WTC11 (cell line): Measurements from ENCODE around the gene CACNG7. TPM values are rescaled to one million over a fixed set of nuclear protein-coding genes. Genes with fewer than 3 reads are reported as not detected.
A peak's percentile ranks its signal among the peaks of the same experiment; 100 is the strongest.

Experiments used
- ATAC-seq: fragments of 200-7000 bp; cut with Tn5 transposase; 2 replicates; pipeline ENCODE4 v1.10.0; 2021; ENCODE audit warnings: mild to moderate bottlenecking, moderate library complexity
- CTCF ChIA-PET: fragments of 300-600 bp; sonication (Branson Sonifier 250); formaldehyde crosslinking; loops from one replicate; lab custom pipeline; 2021; ENCODE audit warnings: antibody characterized with exemption; lab: Charles Lee
- POLR2A ChIA-PET: fragments of 350-600 bp; sonication (Branson Sonifier 250); formaldehyde crosslinking; loops from one replicate; lab custom pipeline; 2021; ENCODE audit warnings: antibody characterized with exemption; lab: Charles Lee
- DNase-seq: peaks from one replicate; pipeline ENCODE4 v3.0.0; 2021; ENCODE audit warnings: low spot score
- H3K27ac Mint-ChIP-seq: 2 replicates; pipeline ENCODE4 v1.8.0; 2021; ENCODE audit warnings: mixed read lengths
- H3K27me3 Mint-ChIP-seq: 2 replicates; pipeline ENCODE4 v1.8.0; 2021; ENCODE audit warnings: low read depth, mild to moderate bottlenecking, moderate library complexity, mixed read lengths
- H3K36me3 Mint-ChIP-seq: 2 replicates; pipeline ENCODE4 v1.8.0; 2021; ENCODE audit warnings: mixed read lengths
- H3K4me1 Mint-ChIP-seq: 2 replicates; pipeline ENCODE4 v1.8.0; 2022; ENCODE audit warnings: mixed read lengths
- H3K4me3 Mint-ChIP-seq: 2 replicates; pipeline ENCODE4 v1.8.0; 2021; ENCODE audit warnings: mild to moderate bottlenecking, moderate library complexity, mixed read lengths
- H3K9me3 Mint-ChIP-seq: 2 replicates; pipeline ENCODE4 v1.8.0; 2021; ENCODE audit warnings: mixed read lengths
- CBFB ChIP-seq: sonication (generic); formaldehyde crosslinking; IDR thresholded peaks from 2 replicates; pipeline ENCODE4 v1.8.1; 2022; ENCODE audit warnings: mild to moderate bottlenecking, low read depth, missing genetic modification reagents
- ELF4 ChIP-seq: sonication (generic); formaldehyde crosslinking; IDR thresholded peaks from 2 replicates; pipeline ENCODE4 v1.8.1; 2022; ENCODE audit warnings: low read depth, mild to moderate bottlenecking, moderate library complexity, missing genetic modification reagents
- GRHL2 ChIP-seq: fragments of 250-450 bp; sonication (Bioruptor Pico); IDR thresholded peaks from 2 replicates; pipeline ENCODE4 v1.8.0; 2022; ENCODE audit warnings: mild to moderate bottlenecking, moderate library complexity; ENCODE audit not compliant: insufficient replicate concordance, severe bottlenecking
- HMGA2 ChIP-seq: fragments of 250-450 bp; sonication (Bioruptor Pico); IDR thresholded peaks from 2 replicates; pipeline ENCODE4 v1.4.0; 2021; ENCODE audit warnings: mild to moderate bottlenecking, moderate library complexity
- IRF2 ChIP-seq: sonication (generic); formaldehyde crosslinking; IDR thresholded peaks from 2 replicates; pipeline ENCODE4 v1.8.0; 2022; ENCODE audit warnings: low read depth, missing genetic modification reagents, borderline replicate concordance
- MXD4 ChIP-seq: fragments of 250-450 bp; sonication (Bioruptor Pico); IDR thresholded peaks from 2 replicates; pipeline ENCODE4 v1.8.0; 2021; ENCODE audit warnings: mild to moderate bottlenecking, moderate library complexity, borderline replicate concordance
- NFYB ChIP-seq: sonication (generic); formaldehyde crosslinking; conservative IDR thresholded peaks from 2 replicates; pipeline ENCODE4 v1.8.0; 2022; ENCODE audit warnings: low read depth, missing genetic modification reagents
- NR2C2 ChIP-seq: sonication (generic); formaldehyde crosslinking; IDR thresholded peaks from 2 replicates; pipeline ENCODE4 v1.8.0; 2022; ENCODE audit warnings: mild to moderate bottlenecking, missing genetic modification reagents
- SOX15 ChIP-seq: fragments of 250-450 bp; sonication (Bioruptor Pico); IDR thresholded peaks from 2 replicates; pipeline ENCODE4 v1.9.0; 2021; ENCODE audit warnings: mild to moderate bottlenecking
- ZNF219 ChIP-seq: sonication (generic); formaldehyde crosslinking; IDR thresholded peaks from 2 replicates; pipeline ENCODE4 v1.8.0; 2023; ENCODE audit warnings: missing genetic modification reagents, mild to moderate bottlenecking, borderline replicate concordance
- ZNF416 ChIP-seq: fragments of 250-450 bp; sonication (Bioruptor Pico); IDR thresholded peaks from 2 replicates; pipeline ENCODE4 v1.9.0; 2021; ENCODE audit warnings: mild to moderate bottlenecking, inconsistent platforms
- ZNF423 ChIP-seq: fragments of 250-450 bp; sonication (Bioruptor Pico); IDR thresholded peaks from 2 replicates; pipeline ENCODE4 v2.1.2; 2022; ENCODE audit warnings: mild to moderate bottlenecking, moderate library complexity
- total RNA-seq: library from RNA; stranded (reverse); gene quantifications from 3 replicates; pipeline ENCODE4 v1.2.3, GENCODE V29; 2021
- TF ChIP-seq, protein P1 (sequence below): sonication (generic); formaldehyde crosslinking; IDR thresholded peaks from 2 replicates; pipeline ENCODE4 v1.8.0; 2023; ENCODE audit warnings: mild to moderate bottlenecking, missing genetic modification reagents
- TF ChIP-seq, protein P2 (sequence below): fragments of 250-450 bp; sonication (Bioruptor Pico); IDR thresholded peaks from 2 replicates; pipeline ENCODE4 v1.9.0; 2021; ENCODE audit warnings: mild to moderate bottlenecking
- TF ChIP-seq, protein P3 (sequence below): sonication (generic); formaldehyde crosslinking; IDR thresholded peaks from 2 replicates; pipeline ENCODE4 v1.8.1; 2023; ENCODE audit warnings: mild to moderate bottlenecking, missing genetic modification reagents, borderline replicate concordance
- TF ChIP-seq, protein P4 (sequence below): sonication (generic); formaldehyde crosslinking; IDR thresholded peaks from 2 replicates; pipeline ENCODE4 v1.8.1; 2023; ENCODE audit warnings: mild to moderate bottlenecking, missing genetic modification reagents
- TF ChIP-seq, protein P5 (sequence below): fragments of 250-450 bp; sonication (Bioruptor Pico); IDR thresholded peaks from 2 replicates; pipeline ENCODE4 v1.8.0; 2021; ENCODE audit warnings: mild to moderate bottlenecking
- TF ChIP-seq, protein P6 (sequence below): sonication (generic); formaldehyde crosslinking; IDR thresholded peaks from 2 replicates; pipeline ENCODE4 v1.8.1; 2022; ENCODE audit warnings: mild to moderate bottlenecking, missing genetic modification reagents, moderate library complexity, borderline replicate concordance
- TF ChIP-seq, protein P7 (sequence below): fragments of 250-450 bp; sonication (Bioruptor Pico); IDR thresholded peaks from 2 replicates; pipeline ENCODE4 v1.9.0; 2021; ENCODE audit warnings: moderate library complexity, mild to moderate bottlenecking, inconsistent platforms, borderline replicate concordance

The CACNG7 gene
- total RNA-seq, 1 experiment from 2014 or later, result 33.3 TPM

DNA sequence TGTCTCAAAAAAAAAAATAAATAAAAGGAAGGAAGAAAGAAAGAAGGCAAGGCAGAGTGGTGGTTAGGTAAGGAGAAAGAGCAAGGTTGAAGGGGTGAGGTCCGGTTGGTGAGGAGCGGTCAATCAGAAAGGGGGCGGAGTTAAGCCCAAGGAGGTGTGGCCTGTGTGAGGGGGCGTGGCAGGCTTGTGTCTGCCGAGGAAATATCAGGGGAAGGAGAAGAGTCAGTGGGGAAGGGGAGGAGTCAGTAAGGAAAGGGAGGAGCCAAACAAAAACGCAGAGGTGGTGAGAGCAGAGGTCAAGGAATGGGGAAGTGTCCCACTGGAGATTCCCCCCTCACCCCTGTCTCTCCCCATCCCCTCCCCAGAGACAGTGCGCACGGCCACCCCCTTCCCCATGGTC is 5.9 kb downstream of the CACNG7 start:
- ChIA-PET CTCF (interaction anchor here (1.3 kb wide), 1 partner anchor 115 kb away, joined by 3 read pairs; no protein-coding TSS in a partner anchor), POLR2A (interaction anchor here (0.7 kb wide), 1 partner anchor 28 kb away, joined by 3 read pairs; no protein-coding TSS in a partner anchor)
- Mint-ChIP-seq H3K9me3 (no peaks in the 10 kb centered on the region), H3K27me3 (peaks cover 24% of the 10 kb centered on the region), H3K36me3 (peaks cover 42% of the 10 kb centered on the region), H3K4me1 (peaks cover 15% of the 10 kb centered on the region), H3K27ac (0 out of 2 replicates have a peak overlapping the region, but pooled peaks have one; percentile 36), H3K4me3 (no peak overlapping the region)
- DNase-seq (peak; percentile 85), ATAC-seq (peak; percentile 86)
- TF ChIP-seq MXD4 (CRISPR knock-in tag) (no peak), ZNF423 (no peak), GRHL2 (CRISPR knock-in tag) (no peak), NFYB (CRISPR knock-in tag) (no peak), CBFB (CRISPR knock-in tag) (no peak), NR2C2 (CRISPR knock-in tag) (no peak), ZNF416 (CRISPR knock-in tag) (no peak), ZNF219 (no peak), IRF2 (CRISPR knock-in tag) (no peak), HMGA2 (no peak), SOX15 (CRISPR knock-in tag) (no peak), ELF4 (CRISPR knock-in tag) (no peak)
- TF ChIP-seq, protein P1, sequence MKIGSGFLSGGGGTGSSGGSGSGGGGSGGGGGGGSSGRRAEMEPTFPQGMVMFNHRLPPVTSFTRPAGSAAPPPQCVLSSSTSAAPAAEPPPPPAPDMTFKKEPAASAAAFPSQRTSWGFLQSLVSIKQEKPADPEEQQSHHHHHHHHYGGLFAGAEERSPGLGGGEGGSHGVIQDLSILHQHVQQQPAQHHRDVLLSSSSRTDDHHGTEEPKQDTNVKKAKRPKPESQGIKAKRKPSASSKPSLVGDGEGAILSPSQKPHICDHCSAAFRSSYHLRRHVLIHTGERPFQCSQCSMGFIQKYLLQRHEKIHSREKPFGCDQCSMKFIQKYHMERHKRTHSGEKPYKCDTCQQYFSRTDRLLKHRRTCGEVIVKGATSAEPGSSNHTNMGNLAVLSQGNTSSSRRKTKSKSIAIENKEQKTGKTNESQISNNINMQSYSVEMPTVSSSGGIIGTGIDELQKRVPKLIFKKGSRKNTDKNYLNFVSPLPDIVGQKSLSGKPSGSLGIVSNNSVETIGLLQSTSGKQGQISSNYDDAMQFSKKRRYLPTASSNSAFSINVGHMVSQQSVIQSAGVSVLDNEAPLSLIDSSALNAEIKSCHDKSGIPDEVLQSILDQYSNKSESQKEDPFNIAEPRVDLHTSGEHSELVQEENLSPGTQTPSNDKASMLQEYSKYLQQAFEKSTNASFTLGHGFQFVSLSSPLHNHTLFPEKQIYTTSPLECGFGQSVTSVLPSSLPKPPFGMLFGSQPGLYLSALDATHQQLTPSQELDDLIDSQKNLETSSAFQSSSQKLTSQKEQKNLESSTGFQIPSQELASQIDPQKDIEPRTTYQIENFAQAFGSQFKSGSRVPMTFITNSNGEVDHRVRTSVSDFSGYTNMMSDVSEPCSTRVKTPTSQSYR (CRISPR knock-in tag), result no peak
- TF ChIP-seq, protein P2, sequence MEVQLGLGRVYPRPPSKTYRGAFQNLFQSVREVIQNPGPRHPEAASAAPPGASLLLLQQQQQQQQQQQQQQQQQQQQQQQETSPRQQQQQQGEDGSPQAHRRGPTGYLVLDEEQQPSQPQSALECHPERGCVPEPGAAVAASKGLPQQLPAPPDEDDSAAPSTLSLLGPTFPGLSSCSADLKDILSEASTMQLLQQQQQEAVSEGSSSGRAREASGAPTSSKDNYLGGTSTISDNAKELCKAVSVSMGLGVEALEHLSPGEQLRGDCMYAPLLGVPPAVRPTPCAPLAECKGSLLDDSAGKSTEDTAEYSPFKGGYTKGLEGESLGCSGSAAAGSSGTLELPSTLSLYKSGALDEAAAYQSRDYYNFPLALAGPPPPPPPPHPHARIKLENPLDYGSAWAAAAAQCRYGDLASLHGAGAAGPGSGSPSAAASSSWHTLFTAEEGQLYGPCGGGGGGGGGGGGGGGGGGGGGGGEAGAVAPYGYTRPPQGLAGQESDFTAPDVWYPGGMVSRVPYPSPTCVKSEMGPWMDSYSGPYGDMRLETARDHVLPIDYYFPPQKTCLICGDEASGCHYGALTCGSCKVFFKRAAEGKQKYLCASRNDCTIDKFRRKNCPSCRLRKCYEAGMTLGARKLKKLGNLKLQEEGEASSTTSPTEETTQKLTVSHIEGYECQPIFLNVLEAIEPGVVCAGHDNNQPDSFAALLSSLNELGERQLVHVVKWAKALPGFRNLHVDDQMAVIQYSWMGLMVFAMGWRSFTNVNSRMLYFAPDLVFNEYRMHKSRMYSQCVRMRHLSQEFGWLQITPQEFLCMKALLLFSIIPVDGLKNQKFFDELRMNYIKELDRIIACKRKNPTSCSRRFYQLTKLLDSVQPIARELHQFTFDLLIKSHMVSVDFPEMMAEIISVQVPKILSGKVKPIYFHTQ, result no peak
- TF ChIP-seq, protein P3, sequence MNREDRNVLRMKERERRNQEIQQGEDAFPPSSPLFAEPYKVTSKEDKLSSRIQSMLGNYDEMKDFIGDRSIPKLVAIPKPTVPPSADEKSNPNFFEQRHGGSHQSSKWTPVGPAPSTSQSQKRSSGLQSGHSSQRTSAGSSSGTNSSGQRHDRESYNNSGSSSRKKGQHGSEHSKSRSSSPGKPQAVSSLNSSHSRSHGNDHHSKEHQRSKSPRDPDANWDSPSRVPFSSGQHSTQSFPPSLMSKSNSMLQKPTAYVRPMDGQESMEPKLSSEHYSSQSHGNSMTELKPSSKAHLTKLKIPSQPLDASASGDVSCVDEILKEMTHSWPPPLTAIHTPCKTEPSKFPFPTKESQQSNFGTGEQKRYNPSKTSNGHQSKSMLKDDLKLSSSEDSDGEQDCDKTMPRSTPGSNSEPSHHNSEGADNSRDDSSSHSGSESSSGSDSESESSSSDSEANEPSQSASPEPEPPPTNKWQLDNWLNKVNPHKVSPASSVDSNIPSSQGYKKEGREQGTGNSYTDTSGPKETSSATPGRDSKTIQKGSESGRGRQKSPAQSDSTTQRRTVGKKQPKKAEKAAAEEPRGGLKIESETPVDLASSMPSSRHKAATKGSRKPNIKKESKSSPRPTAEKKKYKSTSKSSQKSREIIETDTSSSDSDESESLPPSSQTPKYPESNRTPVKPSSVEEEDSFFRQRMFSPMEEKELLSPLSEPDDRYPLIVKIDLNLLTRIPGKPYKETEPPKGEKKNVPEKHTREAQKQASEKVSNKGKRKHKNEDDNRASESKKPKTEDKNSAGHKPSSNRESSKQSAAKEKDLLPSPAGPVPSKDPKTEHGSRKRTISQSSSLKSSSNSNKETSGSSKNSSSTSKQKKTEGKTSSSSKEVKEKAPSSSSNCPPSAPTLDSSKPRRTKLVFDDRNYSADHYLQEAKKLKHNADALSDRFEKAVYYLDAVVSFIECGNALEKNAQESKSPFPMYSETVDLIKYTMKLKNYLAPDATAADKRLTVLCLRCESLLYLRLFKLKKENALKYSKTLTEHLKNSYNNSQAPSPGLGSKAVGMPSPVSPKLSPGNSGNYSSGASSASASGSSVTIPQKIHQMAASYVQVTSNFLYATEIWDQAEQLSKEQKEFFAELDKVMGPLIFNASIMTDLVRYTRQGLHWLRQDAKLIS (CRISPR knock-in tag), result no peak
- TF ChIP-seq, protein P4, sequence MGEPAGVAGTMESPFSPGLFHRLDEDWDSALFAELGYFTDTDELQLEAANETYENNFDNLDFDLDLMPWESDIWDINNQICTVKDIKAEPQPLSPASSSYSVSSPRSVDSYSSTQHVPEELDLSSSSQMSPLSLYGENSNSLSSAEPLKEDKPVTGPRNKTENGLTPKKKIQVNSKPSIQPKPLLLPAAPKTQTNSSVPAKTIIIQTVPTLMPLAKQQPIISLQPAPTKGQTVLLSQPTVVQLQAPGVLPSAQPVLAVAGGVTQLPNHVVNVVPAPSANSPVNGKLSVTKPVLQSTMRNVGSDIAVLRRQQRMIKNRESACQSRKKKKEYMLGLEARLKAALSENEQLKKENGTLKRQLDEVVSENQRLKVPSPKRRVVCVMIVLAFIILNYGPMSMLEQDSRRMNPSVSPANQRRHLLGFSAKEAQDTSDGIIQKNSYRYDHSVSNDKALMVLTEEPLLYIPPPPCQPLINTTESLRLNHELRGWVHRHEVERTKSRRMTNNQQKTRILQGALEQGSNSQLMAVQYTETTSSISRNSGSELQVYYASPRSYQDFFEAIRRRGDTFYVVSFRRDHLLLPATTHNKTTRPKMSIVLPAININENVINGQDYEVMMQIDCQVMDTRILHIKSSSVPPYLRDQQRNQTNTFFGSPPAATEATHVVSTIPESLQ (CRISPR knock-in tag), result no peak
- TF ChIP-seq, protein P5, sequence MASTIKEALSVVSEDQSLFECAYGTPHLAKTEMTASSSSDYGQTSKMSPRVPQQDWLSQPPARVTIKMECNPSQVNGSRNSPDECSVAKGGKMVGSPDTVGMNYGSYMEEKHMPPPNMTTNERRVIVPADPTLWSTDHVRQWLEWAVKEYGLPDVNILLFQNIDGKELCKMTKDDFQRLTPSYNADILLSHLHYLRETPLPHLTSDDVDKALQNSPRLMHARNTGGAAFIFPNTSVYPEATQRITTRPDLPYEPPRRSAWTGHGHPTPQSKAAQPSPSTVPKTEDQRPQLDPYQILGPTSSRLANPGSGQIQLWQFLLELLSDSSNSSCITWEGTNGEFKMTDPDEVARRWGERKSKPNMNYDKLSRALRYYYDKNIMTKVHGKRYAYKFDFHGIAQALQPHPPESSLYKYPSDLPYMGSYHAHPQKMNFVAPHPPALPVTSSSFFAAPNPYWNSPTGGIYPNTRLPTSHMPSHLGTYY, result no peak
- TF ChIP-seq, protein P6, sequence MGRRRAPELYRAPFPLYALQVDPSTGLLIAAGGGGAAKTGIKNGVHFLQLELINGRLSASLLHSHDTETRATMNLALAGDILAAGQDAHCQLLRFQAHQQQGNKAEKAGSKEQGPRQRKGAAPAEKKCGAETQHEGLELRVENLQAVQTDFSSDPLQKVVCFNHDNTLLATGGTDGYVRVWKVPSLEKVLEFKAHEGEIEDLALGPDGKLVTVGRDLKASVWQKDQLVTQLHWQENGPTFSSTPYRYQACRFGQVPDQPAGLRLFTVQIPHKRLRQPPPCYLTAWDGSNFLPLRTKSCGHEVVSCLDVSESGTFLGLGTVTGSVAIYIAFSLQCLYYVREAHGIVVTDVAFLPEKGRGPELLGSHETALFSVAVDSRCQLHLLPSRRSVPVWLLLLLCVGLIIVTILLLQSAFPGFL (CRISPR knock-in tag), result no peak
- TF ChIP-seq, protein P7, sequence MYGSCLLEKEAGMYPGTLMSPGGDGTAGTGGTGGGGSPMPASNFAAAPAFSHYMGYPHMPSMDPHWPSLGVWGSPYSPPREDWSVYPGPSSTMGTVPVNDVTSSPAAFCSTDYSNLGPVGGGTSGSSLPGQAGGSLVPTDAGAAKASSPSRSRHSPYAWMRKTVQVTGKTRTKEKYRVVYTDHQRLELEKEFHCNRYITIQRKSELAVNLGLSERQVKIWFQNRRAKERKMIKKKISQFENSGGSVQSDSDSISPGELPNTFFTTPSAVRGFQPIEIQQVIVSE, result no peak
